ENCODE results near the gene TPCN2. TPM values are rescaled to one million over a fixed set of nuclear protein-coding genes. Genes with fewer than 3 reads are reported as not detected.

The TPCN2 gene
- total and polyA plus RNA-seq, 2 of the 8 experiments (the other 6 are each of a cell fraction or from before 2014, with no cell fraction given), result 9.7 to 18.6 TPM

DNA sequence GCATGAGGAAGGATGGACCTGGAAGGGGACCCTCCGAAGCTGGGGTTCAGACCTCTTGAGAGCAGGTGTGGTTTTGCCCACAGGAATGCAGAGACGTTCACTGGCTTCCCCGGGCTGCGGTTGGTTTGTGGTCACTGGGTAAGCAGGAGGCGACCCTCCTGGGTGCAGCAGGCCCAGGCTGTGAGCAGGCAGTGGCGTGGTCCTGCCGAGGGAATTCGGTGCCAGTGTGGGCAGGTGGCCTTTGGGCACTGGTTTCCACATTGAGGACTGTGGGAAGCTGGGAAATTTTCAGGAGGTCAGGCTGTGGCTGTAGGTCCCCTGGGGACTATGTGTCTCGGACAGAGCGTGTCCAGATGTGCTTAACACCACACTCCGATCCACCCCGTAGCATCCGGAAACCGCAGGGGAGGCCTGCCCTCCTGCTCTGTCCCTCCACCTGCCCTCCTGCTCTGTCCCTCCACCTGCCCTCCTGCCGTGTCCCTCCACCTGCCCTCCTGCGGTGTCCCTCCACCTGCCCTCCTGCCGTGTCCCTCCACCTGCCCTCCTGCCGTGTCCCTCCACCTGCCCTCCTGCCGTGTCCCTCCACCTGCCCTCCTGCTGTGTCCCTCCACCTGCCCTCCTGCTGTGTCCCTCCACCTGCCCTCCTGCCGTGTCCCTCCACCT lies 27.5 kb downstream of the TPCN2 start (continued):
- TF ChIP-seq, protein P1, sequence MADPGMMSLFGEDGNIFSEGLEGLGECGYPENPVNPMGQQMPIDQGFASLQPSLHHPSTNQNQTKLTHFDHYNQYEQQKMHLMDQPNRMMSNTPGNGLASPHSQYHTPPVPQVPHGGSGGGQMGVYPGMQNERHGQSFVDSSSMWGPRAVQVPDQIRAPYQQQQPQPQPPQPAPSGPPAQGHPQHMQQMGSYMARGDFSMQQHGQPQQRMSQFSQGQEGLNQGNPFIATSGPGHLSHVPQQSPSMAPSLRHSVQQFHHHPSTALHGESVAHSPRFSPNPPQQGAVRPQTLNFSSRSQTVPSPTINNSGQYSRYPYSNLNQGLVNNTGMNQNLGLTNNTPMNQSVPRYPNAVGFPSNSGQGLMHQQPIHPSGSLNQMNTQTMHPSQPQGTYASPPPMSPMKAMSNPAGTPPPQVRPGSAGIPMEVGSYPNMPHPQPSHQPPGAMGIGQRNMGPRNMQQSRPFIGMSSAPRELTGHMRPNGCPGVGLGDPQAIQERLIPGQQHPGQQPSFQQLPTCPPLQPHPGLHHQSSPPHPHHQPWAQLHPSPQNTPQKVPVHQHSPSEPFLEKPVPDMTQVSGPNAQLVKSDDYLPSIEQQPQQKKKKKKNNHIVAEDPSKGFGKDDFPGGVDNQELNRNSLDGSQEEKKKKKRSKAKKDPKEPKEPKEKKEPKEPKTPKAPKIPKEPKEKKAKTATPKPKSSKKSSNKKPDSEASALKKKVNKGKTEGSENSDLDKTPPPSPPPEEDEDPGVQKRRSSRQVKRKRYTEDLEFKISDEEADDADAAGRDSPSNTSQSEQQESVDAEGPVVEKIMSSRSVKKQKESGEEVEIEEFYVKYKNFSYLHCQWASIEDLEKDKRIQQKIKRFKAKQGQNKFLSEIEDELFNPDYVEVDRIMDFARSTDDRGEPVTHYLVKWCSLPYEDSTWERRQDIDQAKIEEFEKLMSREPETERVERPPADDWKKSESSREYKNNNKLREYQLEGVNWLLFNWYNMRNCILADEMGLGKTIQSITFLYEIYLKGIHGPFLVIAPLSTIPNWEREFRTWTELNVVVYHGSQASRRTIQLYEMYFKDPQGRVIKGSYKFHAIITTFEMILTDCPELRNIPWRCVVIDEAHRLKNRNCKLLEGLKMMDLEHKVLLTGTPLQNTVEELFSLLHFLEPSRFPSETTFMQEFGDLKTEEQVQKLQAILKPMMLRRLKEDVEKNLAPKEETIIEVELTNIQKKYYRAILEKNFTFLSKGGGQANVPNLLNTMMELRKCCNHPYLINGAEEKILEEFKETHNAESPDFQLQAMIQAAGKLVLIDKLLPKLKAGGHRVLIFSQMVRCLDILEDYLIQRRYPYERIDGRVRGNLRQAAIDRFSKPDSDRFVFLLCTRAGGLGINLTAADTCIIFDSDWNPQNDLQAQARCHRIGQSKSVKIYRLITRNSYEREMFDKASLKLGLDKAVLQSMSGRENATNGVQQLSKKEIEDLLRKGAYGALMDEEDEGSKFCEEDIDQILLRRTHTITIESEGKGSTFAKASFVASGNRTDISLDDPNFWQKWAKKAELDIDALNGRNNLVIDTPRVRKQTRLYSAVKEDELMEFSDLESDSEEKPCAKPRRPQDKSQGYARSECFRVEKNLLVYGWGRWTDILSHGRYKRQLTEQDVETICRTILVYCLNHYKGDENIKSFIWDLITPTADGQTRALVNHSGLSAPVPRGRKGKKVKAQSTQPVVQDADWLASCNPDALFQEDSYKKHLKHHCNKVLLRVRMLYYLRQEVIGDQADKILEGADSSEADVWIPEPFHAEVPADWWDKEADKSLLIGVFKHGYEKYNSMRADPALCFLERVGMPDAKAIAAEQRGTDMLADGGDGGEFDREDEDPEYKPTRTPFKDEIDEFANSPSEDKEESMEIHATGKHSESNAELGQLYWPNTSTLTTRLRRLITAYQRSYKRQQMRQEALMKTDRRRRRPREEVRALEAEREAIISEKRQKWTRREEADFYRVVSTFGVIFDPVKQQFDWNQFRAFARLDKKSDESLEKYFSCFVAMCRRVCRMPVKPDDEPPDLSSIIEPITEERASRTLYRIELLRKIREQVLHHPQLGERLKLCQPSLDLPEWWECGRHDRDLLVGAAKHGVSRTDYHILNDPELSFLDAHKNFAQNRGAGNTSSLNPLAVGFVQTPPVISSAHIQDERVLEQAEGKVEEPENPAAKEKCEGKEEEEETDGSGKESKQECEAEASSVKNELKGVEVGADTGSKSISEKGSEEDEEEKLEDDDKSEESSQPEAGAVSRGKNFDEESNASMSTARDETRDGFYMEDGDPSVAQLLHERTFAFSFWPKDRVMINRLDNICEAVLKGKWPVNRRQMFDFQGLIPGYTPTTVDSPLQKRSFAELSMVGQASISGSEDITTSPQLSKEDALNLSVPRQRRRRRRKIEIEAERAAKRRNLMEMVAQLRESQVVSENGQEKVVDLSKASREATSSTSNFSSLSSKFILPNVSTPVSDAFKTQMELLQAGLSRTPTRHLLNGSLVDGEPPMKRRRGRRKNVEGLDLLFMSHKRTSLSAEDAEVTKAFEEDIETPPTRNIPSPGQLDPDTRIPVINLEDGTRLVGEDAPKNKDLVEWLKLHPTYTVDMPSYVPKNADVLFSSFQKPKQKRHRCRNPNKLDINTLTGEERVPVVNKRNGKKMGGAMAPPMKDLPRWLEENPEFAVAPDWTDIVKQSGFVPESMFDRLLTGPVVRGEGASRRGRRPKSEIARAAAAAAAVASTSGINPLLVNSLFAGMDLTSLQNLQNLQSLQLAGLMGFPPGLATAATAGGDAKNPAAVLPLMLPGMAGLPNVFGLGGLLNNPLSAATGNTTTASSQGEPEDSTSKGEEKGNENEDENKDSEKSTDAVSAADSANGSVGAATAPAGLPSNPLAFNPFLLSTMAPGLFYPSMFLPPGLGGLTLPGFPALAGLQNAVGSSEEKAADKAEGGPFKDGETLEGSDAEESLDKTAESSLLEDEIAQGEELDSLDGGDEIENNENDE (IDR thresholded peaks at IDR 0.05; ENCODE audit: insufficient replicate concordance, low read length), result no peak
- TF ChIP-seq TBP (IDR thresholded peaks at IDR 0.05; ENCODE audit: low read depth, low read length), result no peak
- TF ChIP-seq CREB1 (IDR thresholded peaks at IDR 0.05), result no peak
- TF ChIP-seq BRCA1 (IDR thresholded peaks at IDR 0.05; ENCODE audit: low read depth, low read length), result no peak
- TF ChIP-seq FOSL1 (IDR thresholded peaks at IDR 0.05; ENCODE audit: insufficient read depth, low read depth, low read length), result no peak
- TF ChIP-seq TAF1 (IDR thresholded peaks at IDR 0.05; ENCODE audit: low read depth, low read length), result no peak
- TF ChIP-seq ASH2L (IDR thresholded peaks at IDR 0.05; ENCODE audit: low read length), result no peak
- no peak for TF ChIP-seq CHD1 (IDR thresholded peaks at IDR 0.05; ENCODE audit: low read depth, low read length)
- no peak for TF ChIP-seq TCF12 (IDR thresholded peaks at IDR 0.05; ENCODE audit: low read depth, low read length)
- TF ChIP-seq, protein P2, sequence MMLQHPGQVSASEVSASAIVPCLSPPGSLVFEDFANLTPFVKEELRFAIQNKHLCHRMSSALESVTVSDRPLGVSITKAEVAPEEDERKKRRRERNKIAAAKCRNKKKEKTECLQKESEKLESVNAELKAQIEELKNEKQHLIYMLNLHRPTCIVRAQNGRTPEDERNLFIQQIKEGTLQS (IDR thresholded peaks at IDR 0.05; ENCODE audit: insufficient read depth, low read depth, low read length), result no peak
- TF ChIP-seq RFX5 (IDR thresholded peaks at IDR 0.05; ENCODE audit: borderline replicate concordance, low read depth, low read length), result no peak
